Mammary epithelial cell (primary cell): ENCODE measurements around the gene SNU13.

Source experiments
- EZH2 ChIP-seq: IDR thresholded peaks from 2 replicates; pipeline ENCODE4 v1.6.1; 2012; ENCODE audit warnings: low read length, inconsistent platforms, borderline replicate concordance
- TF ChIP-seq, protein P1 (sequence below), 2 donors: IDR thresholded peaks in 1 of 2; conservative IDR thresholded peaks in 1 of 2; 2 replicates each; pipeline ENCODE4 v1.5.1; 2011 to 2012; ENCODE audit warnings: inconsistent platforms in 2 of 2, low read length in 2 of 2, mild to moderate bottlenecking in 2 of 2, control low read depth in 1 of 2, low read depth in 1 of 2; ENCODE audit not compliant: insufficient read depth in 1 of 2; ENCODE audit errors: extremely low read depth in 1 of 2

DNA sequence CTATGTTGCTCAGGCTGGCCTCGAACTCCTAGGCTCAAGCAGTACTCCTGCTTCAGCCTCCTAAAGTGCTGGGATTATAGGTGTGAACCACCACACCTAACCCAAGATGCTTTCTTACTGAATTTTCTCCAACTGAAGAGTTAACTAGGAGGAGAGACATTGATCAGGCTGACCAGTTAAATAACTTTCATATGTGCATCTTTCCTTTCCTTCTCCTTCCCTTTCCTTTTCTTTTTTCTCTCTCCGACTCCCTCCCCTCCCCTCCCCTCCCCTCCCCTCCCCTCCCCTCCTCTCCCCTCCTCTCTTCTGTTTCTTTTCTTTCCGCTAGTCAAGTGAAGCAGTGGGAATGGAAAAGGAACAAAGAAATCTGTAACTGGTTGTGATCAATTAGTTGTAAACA, 40.9 kb downstream of the SNU13 start:
- TF ChIP-seq EZH2, result no peak
- TF ChIP-seq, protein P1, sequence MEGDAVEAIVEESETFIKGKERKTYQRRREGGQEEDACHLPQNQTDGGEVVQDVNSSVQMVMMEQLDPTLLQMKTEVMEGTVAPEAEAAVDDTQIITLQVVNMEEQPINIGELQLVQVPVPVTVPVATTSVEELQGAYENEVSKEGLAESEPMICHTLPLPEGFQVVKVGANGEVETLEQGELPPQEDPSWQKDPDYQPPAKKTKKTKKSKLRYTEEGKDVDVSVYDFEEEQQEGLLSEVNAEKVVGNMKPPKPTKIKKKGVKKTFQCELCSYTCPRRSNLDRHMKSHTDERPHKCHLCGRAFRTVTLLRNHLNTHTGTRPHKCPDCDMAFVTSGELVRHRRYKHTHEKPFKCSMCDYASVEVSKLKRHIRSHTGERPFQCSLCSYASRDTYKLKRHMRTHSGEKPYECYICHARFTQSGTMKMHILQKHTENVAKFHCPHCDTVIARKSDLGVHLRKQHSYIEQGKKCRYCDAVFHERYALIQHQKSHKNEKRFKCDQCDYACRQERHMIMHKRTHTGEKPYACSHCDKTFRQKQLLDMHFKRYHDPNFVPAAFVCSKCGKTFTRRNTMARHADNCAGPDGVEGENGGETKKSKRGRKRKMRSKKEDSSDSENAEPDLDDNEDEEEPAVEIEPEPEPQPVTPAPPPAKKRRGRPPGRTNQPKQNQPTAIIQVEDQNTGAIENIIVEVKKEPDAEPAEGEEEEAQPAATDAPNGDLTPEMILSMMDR (conservative IDR thresholded peaks at IDR 0.05 in 1 of 2, IDR thresholded peaks at IDR 0.05 in 1 of 2; ENCODE audit: extremely low read depth in 1 of 2, insufficient read depth in 1 of 2, low read depth in 1 of 2, low read length in 2 of 2), result no peak
